ENCODE data around the gene MICAL2.

Gene MICAL2

GRCh38 chr11:12287374-12288211 lies 177.2 kb downstream of the MICAL2 start:
- DNase-seq (ENCODE audit: low read depth) = peak; percentile 94

GRCh38 chr11:12288212-12288930 lies 178.0 kb downstream of the MICAL2 start:
- DNase-seq (ENCODE audit: low read depth) = peak; percentile 77

DNA sequence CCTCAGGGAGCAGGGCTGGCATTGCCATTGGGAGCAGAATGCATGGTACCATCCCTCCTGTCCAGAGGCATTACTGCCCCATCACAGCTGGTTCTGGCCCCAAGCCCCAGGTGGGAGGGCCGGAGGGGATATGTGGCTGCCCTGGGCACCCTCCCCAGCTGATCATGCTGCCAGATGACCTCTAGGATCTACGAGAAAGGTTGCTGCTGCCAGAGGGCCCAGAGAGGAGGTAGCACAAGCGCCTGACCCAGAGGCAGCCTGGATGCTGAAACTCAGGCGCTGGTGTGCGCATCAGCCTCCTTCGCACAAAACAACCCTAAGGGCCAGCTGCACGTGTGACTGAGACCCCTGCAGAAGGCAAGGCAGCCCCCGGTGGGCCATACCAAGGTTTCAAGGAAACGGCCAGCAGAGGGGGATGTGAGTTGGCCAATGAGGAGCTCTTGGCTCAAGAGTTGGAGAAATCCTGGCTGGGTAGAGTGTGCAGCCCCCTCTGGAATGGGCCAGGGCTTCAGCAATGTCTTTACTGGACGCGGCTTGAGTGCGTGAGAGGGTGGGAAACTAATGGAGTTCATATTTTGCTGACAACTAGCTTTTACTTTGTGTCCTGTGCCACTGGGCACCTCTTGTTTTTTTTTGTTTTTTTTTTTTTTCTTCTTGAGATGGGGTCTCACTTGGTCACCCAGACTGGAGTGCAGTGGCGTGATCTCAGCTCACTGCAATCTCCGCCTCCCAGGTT lies 178.7 kb downstream of the MICAL2 start:
- DNase-seq (ENCODE audit: low read depth) = no peak

GRCh38 chr11:12289667-12290476 lies 179.5 kb downstream of the MICAL2 start:
- DNase-seq (ENCODE audit: low read depth) = no peak

GRCh38 chr11:12290477-12290922 lies 180.1 kb downstream of the MICAL2 start:
- no peak for DNase-seq (ENCODE audit: low read depth)

- no peak for DNase-seq (ENCODE audit: low read depth)
Measured at GRCh38 chr11:12291313-12291712, 180.9 kb downstream of the MICAL2 start.

- no peak for DNase-seq (ENCODE audit: low read depth)
Measured at GRCh38 chr11:12291766-12292165, 181.4 kb downstream of the MICAL2 start.

- no peak for DNase-seq (ENCODE audit: low read depth)
Measured at GRCh38 chr11:12292766-12293165, 182.4 kb downstream of the MICAL2 start.

DNA sequence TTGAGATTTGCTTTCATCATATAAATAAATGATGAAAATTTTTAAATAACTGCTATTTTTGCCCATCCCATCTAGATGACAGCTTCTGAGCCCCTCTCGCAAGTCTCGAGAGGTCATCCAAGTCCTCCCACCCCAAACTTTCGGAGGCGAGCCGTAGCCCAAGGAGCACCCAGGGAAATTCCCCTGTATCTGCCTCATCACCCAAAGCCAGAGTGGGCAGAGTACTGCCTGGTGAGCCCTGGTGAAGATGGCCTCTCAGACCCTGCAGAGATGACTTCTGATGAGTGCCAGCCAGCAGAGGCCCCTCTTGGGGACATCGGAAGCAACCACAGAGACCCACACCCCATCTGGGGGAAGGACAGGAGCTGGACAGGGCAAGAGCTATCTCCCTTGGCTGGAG lies 183.1 kb downstream of the MICAL2 start:
- no peak for DNase-seq (ENCODE audit: low read depth)

DNA sequence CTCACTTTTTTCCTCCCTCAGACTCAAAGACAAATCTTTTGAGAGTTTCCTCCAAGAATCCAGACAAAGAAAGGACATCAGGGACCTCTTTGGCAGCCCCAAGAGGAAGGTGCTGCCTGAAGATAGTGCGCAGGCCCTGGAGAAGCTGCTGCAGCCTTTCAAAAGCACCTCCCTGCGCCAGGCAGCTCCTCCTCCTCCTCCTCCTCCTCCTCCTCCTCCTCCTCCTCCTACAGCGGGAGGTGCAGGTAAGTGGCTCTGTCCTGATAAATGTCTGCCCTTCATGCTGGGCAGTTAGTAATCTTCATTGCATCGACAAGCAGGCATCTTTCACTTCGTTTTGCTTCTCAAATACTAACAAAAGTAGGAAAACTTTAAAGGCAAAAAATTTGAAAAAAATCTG lies 184.2 kb downstream of the MICAL2 start:
- DNase-seq (ENCODE audit: low read depth) = no peak

DNA sequence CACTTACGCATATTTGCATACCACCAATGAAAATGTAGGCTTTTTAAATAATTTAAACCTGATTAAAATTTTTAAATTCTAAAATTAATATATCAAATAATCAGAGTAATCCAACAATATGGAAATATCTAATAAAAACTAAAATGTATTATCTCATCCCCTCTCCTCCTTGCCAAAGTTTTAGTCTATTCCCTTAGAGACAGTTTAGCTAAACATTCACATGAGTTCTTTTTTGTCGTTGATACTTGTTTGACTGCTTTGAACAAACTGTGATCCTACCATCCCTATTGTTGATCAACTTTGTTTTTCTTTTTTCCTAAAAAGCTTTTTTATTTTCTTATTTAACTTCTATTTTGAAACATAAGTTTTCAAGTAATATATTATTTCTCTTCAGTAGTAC lies 185.6 kb downstream of the MICAL2 start:
- DNase-seq (ENCODE audit: low read depth) = no peak

- no peak for DNase-seq (ENCODE audit: low read depth)
Measured at GRCh38 chr11:12298610-12299009, 188.2 kb downstream of the MICAL2 start.

- no peak for DNase-seq (ENCODE audit: low read depth)
Measured at GRCh38 chr11:12301379-12301778, 191.0 kb downstream of the MICAL2 start.

GRCh38 chr11:12303421-12304149 lies 193.2 kb downstream of the MICAL2 start:
- no peak for DNase-seq (ENCODE audit: low read depth)

GRCh38 chr11:12306830-12307229 lies 196.4 kb downstream of the MICAL2 start:
- DNase-seq (ENCODE audit: low read depth) = no peak

DNA sequence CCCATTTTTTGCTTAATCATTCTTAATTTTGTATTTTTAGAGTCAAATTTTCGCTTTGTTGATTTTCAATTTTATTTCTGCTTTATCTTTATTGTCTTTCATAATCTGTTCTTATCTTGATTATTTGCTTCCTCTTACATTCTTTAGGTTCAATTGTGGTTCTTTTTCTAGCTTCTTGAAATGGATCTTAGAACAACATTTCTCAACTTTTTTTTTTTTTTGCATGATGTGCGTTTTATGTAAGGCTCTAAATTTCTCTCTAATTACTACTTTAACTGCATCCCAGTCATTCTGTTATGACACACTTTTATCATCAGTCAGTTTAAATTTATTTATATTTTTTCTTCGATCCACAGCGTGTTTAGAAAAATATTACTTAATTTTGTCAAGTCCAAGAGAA lies 201.7 kb downstream of the MICAL2 start:
- no peak for DNase-seq (ENCODE audit: low read depth)

Measured in non-pigmented ciliary epithelial cell (primary cell).